SK-N-SH treated with all-trans-retinoic acid at 6 μM for 48 hours (cell line): ENCODE measurements around the gene TRIM22.

Source experiments
- CSDC2 ChIP-seq: fragments of 250-450 bp; sonication (Bioruptor Pico); IDR thresholded peaks from 2 replicates; pipeline ENCODE4 v1.5.0; 2020; ENCODE audit warnings: mild to moderate bottlenecking, moderate library complexity
- ESRRG ChIP-seq: fragments of 250-450 bp; sonication (Bioruptor Pico); IDR thresholded peaks from 2 replicates; pipeline ENCODE4 v1.6.1; 2021; ENCODE audit warnings: mild to moderate bottlenecking
- RARB ChIP-seq: fragments of 250-450 bp; sonication (Bioruptor Pico); IDR thresholded peaks from 2 replicates; pipeline ENCODE4 v1.8.0; 2021; ENCODE audit warnings: mild to moderate bottlenecking, moderate library complexity
- TCF4 ChIP-seq: fragments of 250-450 bp; sonication (Bioruptor Pico); IDR thresholded peaks from 2 replicates; pipeline ENCODE4 v1.8.0; 2021; ENCODE audit warnings: mild to moderate bottlenecking, moderate library complexity, borderline replicate concordance
- TOX ChIP-seq: fragments of 250-450 bp; sonication (Bioruptor Pico); IDR thresholded peaks from 2 replicates; pipeline ENCODE4 v1.8.0; 2021; ENCODE audit warnings: mild to moderate bottlenecking, moderate library complexity, borderline replicate concordance
- ZC3H10 ChIP-seq: fragments of 250-450 bp; sonication (Bioruptor Pico); IDR thresholded peaks from 2 replicates; pipeline ENCODE4 v1.5.1; 2021; ENCODE audit warnings: mild to moderate bottlenecking, moderate library complexity
- ZFP30 ChIP-seq: fragments of 450-650 bp; formaldehyde crosslinking; IDR thresholded peaks from 2 replicates; pipeline ENCODE4 v1.5.0; 2022; ENCODE audit warnings: mild to moderate bottlenecking, moderate library complexity
- ZNF70 ChIP-seq: fragments of 450-650 bp; formaldehyde crosslinking; IDR thresholded peaks from 2 replicates; pipeline ENCODE4 v1.5.0; 2020; ENCODE audit warnings: mild to moderate bottlenecking, moderate library complexity
- TF ChIP-seq, protein P1 (sequence below): fragments of 250-450 bp; sonication (Bioruptor Pico); IDR thresholded peaks from 2 replicates; pipeline ENCODE4 v1.5.1; 2020; ENCODE audit warnings: low read depth, mild to moderate bottlenecking, moderate library complexity
- TF ChIP-seq, protein P2 (sequence below): fragments of 250-450 bp; sonication (Bioruptor Pico); IDR thresholded peaks from 2 replicates; pipeline ENCODE4 v1.5.1; 2021; ENCODE audit warnings: mild to moderate bottlenecking, moderate library complexity

DNA sequence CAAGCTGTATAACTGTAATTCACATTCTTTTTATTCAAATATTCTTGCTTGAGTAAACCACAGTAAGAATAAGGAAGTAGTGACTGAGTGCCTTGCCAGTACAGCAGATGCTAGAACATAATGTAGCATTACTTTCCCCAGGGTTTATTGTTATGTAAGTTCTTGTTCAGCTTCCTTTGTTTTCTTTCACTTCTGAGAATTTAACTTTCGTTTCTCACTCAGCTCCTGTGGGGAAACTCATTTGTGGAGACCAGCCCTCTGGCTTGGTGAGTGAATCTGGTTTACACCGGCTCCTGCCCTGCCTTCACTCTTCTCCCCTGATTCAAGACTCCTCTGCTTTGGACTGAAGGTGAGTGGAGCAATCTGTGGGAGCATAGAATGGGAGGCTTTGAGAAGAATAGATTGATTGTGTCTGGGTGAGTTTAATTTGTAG is at the start of gene TRIM22:
- TF ChIP-seq, protein P1, sequence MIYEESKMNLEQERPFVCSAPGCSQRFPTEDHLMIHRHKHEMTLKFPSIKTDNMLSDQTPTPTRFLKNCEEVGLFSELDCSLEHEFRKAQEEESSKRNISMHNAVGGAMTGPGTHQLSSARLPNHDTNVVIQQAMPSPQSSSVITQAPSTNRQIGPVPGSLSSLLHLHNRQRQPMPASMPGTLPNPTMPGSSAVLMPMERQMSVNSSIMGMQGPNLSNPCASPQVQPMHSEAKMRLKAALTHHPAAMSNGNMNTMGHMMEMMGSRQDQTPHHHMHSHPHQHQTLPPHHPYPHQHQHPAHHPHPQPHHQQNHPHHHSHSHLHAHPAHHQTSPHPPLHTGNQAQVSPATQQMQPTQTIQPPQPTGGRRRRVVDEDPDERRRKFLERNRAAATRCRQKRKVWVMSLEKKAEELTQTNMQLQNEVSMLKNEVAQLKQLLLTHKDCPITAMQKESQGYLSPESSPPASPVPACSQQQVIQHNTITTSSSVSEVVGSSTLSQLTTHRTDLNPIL (CRISPR knock-in tag): no peak
- TF ChIP-seq TOX: no peak
- no peak for TF ChIP-seq ZNF70
- TF ChIP-seq ZFP30 (CRISPR knock-in tag): no peak
- no peak for TF ChIP-seq ESRRG (CRISPR knock-in tag)
- no peak for TF ChIP-seq TCF4 (CRISPR knock-in tag)
- TF ChIP-seq, protein P2, sequence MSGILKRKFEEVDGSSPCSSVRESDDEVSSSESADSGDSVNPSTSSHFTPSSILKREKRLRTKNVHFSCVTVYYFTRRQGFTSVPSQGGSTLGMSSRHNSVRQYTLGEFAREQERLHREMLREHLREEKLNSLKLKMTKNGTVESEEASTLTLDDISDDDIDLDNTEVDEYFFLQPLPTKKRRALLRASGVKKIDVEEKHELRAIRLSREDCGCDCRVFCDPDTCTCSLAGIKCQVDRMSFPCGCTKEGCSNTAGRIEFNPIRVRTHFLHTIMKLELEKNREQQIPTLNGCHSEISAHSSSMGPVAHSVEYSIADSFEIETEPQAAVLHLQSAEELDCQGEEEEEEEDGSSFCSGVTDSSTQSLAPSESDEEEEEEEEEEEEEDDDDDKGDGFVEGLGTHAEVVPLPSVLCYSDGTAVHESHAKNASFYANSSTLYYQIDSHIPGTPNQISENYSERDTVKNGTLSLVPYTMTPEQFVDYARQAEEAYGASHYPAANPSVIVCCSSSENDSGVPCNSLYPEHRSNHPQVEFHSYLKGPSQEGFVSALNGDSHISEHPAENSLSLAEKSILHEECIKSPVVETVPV (CRISPR knock-in tag): no peak
- TF ChIP-seq CSDC2: no peak
- TF ChIP-seq RARB: no peak
- TF ChIP-seq ZC3H10: no peak
